GM15510 (cell line): ENCODE measurements around the gene IL17RD.

Experiments
- POLR2A ChIP-seq: IDR thresholded peaks from 3 replicates; pipeline ENCODE4 v1.6.1; 2011; ENCODE audit warnings: borderline replicate concordance; ENCODE audit not compliant: insufficient read length; ENCODE audit errors: extremely low read depth

IL17RD gene

DNA sequence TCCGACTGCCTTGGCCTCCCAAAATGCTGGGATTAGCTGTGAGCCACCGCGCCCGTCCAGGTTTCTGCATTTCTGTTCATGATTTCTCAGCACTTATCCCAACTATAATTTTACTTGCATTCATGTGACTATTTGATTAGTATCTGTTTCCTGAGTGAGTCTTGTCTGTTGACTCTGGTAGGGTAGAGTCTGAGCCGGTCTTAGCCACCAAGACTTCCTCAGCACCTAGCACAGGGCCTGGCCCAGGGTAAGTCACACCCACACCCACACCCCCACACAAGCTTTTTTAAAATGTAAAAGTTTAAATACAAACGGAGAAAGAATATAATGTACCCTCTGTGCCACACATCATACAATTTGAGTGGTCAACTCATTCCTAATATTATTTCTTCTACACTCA, 107.8 kb downstream of the IL17RD start:
- TF ChIP-seq POLR2A = no peak

DNA sequence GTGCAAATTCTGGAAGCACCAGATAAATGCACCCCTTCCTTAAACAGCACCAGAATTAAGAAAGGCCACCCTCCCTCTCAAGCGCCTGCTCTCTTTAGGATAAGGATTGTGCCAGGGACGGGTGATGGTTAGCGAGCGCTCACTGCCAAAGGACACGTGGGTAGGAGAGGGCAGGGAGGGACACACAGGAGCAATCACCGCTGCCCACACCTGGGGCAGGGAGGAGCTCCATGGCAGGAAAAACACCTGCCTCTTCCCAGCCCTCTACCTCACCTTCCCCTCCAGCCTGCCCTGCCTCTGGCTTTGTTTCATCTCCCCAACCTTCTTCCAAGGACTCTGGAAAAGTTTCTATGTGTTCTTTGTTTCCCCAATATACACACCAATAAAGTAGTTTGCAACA, 112.0 kb downstream of the IL17RD start:
- no peak for TF ChIP-seq POLR2A

DNA sequence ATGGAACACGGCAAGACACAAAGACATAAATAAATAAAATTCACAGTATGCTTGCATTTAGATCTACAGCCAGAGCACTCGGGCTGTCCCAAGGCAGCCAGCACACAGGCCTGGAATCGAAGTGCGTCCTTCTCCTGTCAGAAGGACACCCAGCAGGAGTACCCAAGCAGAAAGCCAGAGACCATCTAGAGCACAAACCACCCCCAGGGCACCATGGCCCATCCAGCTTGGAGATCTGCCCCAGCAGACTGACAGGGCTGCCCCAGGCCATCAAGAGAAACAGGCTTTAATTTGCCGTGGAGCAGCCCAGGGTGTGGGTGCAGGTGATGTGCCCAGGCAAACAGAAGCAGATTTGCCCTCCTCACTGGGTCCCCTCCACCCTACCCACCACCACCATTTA, 112.5 kb downstream of the IL17RD start:
- no peak for TF ChIP-seq POLR2A

DNA sequence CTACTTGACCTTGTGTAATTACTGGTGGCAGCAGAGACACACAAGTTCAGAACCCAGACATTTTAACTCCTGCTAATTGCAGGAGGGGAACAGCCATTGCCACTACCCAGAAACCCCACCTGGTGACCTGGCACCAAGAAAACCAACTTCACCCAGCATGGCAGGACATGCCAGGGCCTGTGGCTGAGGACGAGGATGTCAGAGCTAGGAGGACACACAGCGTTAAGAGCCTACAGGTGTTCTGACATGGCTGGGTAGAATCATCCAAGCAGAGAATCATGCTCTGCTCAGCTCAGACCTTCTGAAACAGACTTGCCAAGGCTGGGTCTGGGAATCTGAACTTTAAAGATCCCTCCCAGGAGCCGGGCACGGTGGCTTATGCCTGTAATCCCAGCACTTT, 116.4 kb downstream of the IL17RD start:
- TF ChIP-seq POLR2A = no peak

DNA sequence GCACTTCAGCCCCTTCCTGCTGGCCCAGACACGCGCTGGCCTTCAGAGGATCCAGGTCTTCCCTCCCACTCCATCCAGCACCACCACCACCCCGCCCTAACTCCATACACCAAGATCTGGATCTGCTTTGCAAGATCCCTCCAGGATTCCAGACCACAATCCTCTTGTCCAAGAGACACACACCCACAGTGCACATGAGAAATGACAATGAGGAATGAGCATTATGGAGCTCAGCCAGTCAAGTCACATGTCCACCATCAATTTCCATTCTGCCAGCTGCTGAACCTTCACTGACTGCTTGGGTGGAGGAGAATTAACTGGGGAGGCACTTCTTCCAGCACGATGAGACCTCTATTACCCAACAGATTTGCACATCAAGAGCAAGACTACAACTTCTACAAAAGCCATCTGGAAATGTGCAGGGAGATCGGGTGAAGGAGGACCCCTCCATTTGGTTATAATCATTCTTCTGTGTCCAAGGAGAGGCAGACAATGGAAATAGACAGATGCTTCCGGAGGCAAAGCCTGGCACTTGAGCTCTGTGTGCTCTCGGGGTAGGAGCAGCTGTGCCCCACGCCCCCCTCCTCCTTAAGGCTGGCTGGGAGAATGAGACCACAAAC, 117.0 kb downstream of the IL17RD start:
- no peak for TF ChIP-seq POLR2A

DNA sequence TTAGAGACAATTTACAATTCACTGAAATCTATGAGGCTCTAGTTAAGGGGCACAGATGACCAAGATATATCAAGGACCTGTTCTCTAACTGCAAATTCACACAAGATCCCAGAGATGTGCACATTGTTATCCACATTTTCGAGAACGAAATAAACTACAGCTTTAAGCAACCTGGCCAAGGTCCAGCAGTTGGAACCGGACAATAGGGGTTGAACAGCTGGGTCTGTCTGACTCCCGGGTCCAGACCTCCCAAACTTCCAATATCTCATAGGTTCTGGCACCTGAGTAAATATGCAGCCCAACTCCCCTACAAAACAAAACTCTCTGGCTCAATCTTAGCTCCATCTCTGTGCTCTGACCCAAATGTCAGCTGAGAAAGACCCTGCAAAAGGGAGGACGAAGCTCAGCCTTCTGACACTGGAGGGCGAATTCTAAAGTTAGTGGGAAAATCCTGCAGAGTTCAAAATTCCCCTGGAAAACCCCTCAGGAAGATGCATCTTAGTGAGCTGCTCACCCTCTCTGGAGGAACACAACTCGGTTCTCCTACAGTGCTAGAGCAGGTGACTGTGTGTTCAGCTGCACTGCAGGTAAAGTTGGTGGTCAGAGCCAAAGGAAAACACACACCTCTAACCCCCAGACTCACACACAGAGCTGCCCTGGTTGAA, 118.9 kb downstream of the IL17RD start:
- TF ChIP-seq POLR2A = no peak

DNA sequence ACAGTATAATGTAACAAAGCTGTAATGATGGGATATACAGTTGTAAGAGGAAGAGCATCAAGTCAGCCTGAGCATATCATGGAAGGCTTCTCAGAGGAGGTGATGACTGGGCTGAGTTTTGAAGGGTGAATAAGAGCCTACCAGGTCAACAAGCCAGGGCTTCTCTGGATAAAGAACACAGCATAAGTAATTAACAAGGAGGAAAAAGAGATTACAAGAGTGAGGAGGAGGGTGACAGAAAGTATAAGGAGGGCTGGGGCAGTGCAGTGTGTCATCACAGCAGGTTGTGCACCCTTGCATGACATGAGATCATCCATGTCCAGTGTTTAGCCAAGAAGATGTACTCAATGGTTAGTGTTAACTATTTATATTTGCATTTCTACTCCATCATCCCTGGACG, 121.6 kb downstream of the IL17RD start:
- TF ChIP-seq POLR2A = no peak

DNA sequence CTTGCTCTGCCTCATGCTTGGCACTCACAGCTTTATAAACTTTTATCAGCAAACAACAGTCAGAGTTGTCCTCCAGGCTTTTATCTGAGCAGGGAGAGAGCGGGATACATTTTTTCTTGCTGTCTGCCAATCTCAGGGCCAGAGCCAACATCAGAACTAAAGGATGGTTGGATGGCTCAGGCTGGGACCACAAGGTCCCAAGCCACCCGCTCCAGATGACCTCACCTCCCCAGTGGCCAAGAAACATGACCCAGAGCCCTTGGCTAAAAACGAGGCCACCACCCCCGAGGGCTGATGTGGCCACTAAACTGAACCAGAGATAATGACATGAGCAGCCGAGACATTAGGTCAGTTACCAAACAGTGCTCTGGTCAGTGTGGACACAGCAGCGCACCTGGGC, 123.5 kb downstream of the IL17RD start:
- TF ChIP-seq POLR2A = no peak
